ENCODE data around the gene ENDOU.

DNA sequence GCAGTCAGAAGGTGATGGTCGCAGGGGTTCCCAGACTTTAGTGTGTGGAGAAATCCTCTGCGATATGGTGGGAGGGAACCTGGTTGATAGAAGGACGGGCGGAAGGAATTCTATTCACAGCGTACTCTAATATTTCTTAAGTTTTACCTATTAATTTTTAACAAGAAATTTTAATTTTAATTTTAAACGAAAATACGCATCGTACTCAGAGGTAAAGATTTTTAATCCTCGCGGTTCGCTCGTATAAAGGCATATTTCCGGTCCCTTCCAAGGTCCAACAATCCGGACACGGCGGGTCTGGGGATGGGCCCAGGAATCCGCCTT, 47.4 kb upstream of the ENDOU start:
- no peak for TF ChIP-seq POLR2AphosphoS5 (IDR thresholded peaks at IDR 0.05; ENCODE audit: low read depth, low read length)
- no peak for TF ChIP-seq TAF1 (IDR thresholded peaks at IDR 0.05; ENCODE audit: borderline replicate concordance, insufficient read depth, low read length)
- TF ChIP-seq FOXP2 (optimal IDR thresholded peaks at IDR 0.05; ENCODE audit: borderline replicate concordance, extremely low read depth, extremely low read length, insufficient read depth), result no peak
- TF ChIP-seq SIN3A (IDR thresholded peaks at IDR 0.05; ENCODE audit: borderline replicate concordance, insufficient read depth, low read length), result no peak

Measured in PFSK-1 (cell line).